GM20000 (cell line): ENCODE measurements around the gene SLC16A12.
"Not testable (repeated sequence)": the region's sequence is repeated elsewhere in the genome, so short reads cannot be mapped to it uniquely, and the experiment has no call there.

Experiments used
- DNase-seq: peaks from one replicate; pipeline ENCODE4 v3.0.0; 2012; ENCODE audit warnings: low spot score
- TF ChIP-seq, protein P1 (sequence below): IDR thresholded peaks from 2 replicates; pipeline ENCODE4 v1.5.1; 2012; ENCODE audit warnings: mild to moderate bottlenecking, control low read depth; ENCODE audit errors: extremely low read depth, missing control alignments

Gene SLC16A12

DNA sequence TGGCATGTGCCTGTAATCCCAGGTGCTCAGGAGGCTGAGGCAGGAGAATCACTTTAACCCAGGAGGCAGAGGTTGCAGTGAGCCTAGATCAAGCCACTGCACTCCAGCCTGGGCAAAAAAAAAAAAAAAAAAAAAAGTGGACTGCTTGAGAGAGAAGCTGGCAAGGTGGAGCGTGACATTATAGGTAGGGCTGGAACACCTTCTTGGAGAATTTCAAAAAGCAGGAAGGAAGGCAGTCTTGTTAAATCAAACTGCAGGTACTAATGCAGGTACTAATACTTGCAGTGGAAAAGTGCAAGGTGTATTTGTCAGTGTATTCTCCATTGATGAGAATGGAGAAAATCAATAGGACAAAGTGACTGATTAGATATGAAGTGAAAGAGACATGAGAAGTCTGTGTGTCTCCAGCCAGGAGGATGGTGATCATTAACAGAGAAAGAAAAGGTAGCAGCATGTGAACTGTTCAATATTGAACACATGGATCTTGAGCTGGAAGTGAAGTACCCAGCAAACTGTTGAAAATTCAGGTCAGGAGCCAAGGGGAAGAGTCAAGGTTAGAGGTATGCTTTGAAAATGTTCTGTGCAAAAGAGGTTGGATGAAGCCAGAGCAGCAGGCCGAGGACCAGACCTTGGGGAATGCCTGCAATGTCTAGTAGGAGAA, 12.6 kb upstream of the SLC16A12 start:
- TF ChIP-seq, protein P1, sequence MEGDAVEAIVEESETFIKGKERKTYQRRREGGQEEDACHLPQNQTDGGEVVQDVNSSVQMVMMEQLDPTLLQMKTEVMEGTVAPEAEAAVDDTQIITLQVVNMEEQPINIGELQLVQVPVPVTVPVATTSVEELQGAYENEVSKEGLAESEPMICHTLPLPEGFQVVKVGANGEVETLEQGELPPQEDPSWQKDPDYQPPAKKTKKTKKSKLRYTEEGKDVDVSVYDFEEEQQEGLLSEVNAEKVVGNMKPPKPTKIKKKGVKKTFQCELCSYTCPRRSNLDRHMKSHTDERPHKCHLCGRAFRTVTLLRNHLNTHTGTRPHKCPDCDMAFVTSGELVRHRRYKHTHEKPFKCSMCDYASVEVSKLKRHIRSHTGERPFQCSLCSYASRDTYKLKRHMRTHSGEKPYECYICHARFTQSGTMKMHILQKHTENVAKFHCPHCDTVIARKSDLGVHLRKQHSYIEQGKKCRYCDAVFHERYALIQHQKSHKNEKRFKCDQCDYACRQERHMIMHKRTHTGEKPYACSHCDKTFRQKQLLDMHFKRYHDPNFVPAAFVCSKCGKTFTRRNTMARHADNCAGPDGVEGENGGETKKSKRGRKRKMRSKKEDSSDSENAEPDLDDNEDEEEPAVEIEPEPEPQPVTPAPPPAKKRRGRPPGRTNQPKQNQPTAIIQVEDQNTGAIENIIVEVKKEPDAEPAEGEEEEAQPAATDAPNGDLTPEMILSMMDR: no peak
- no peak for DNase-seq

DNA sequence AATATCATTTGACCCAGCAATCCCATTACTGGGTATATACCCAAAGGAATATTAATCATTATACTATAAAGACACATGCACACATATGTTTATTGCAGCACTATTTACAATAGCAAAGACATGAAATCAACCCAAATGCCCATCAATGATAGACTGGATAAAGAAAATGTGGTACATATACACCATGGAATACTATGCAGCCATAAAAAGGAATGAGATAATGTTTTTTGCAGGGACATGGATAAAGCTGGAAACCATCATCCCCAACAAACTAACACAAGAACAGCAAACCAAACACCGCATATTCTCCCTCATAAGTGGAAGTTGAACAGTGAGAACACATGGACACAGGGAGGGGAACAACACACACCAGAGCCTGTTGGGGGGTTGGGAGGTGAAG, 11.3 kb upstream of the SLC16A12 start:
- DNase-seq: not testable (repeated sequence)

DNA sequence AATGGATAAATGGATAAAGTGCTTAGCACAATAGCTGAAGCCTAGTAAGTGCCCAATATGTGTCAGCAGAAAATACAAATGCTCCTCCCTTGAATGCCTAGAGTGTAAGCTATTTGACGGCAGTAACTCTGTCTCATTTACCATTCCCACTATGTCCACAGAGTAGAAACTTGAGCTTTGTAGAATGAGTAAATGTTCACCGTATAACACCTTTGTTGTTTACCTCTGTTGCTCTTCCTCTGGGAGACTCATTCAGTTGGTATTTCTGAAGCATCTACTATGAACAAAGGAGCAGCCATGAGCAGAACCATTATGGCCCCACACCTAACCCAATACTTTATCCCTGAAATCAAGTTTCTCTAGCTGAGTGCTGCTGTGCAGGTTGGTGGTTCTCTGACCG, 8.4 kb upstream of the SLC16A12 start:
- no peak for DNase-seq
- TF ChIP-seq, protein P1: no peak

DNA sequence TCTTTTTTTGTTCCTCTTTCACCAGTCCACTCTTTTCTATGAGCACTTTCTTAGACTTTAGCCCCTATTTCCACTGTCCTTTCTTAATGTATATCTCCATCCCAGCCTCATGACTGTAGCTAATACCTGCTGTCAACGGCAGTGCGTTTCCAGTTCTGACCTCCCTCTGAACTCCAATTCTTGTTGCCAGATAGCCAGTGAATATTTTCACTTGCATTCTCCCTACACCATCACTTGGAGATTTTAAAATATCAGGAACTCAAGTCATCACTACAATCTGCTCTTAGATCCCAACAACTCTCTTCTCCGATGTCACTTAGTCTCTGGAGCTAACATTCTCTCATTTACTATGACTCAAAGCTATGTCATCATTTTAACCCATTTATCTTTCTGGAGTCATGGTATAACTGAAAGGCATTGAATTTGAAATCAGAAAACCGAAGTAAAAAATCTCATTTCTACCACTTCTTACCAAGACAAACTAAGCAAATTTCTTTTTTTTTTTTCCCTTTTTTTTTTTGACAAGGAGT, 5.1 kb upstream of the SLC16A12 start:
- TF ChIP-seq, protein P1: no peak
- no peak for DNase-seq

DNA sequence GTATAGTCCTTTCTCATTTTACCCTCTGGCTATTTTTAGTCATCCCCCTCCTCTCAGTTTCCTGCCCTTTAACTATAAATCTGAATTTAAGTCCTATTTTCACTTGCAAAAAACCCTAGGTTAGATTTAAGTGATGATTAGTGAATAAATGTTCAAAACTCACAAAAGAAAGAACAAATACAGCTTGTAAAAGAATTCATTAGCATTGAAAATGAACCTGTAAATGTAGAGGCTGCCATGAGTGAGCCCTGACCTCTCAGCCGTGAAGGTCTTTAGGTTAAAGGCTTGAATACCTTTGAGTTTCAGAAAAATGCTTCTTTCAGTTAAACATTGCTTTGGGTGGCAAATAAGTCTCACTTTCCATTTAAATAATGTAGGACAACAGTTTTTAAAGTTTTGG, 2.0 kb upstream of the SLC16A12 start:
- DNase-seq: peak; percentile 20
- TF ChIP-seq, protein P1: no peak

DNA sequence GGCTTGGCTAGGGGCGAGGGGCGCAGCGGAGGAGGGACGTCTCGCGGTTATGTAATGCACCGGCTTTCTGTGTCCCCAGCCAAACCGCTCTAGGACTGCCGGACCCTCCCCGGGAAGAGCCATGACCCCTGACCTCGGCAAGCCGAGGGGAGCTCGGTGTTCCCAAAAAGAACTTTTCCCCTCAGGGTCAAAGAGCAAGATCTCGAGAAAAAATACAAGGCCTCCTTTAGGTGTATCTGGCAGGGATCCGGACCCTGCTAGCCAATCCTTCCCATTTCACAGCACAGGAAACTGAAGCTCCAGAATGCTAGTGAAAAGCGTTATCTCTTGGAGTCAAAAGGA, 590 bp upstream of the SLC16A12 start:
- TF ChIP-seq, protein P1: no peak
- no peak for DNase-seq

DNA sequence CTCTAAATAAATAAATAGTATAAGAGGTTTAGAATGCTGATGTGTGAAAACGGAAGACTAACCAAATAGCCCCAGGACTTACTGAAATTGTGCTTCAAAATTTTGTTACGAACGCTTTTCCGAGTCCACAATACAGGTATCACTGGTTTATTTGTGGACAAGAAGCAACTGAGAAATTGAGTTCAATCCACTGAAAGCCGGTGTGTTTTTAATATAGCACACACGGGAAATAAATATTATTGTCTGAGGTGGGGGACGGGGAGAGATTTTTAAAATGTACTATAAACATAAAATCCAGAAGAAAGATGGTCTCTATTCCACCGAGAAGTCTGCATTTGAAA, 598 bp downstream of the SLC16A12 start:
- TF ChIP-seq, protein P1: no peak
- no peak for DNase-seq

DNA sequence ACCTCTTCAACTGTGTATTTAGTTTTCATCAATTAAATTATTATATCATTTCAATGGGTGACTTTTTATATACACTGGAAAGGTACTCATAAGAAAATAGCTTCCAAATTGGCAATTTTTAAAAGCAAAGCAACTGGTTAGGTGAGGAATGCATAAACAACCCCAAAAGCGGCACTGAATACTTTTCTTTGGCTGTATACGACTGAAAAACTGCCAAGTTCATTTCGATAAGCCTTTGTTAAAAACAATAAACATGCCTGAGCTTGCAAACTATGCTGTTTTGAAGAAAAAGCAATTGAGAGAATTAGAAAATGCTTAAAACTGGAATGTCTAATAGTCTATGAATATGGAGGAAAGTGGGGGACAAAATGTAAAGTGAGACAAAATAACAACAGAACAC, 2.9 kb downstream of the SLC16A12 start:
- no peak for DNase-seq
- TF ChIP-seq, protein P1: no peak
